ENCODE results near the gene IPO8. TPM values are rescaled to one million over a fixed set of nuclear protein-coding genes. Genes with fewer than 3 reads are reported as not detected.

IPO8 gene
- polyA plus RNA-seq, 4 donors: 13.5 to 39.6 (median 18.2) TPM

DNA sequence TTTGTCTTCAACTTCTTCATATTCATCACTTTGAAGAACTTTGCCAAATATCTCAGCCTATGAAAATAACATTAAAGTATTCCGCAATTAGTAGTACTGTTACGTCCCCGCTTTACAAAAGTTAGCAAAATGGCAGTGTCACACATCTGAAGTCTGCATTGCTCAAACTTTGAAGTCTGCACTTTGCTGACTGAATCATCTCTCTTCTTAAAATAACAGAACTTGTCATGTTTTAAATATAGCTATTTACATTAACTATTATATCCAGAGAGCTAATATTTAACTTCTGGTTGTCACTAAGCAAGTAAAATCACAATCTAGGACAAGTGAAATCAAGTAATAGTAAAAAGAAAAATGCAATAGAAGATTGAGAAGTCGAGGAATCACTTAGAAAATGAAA lies 34.5 kb downstream of the IPO8 start:
- no peaks in the 10 kb centered on the region for H3K27me3 ChIP-seq (ENCODE audit: control insufficient read depth in 3 of 3, insufficient read depth in 3 of 3, low read length in 3 of 3)
- no peak for DNase-seq
- no peak for FAIRE-seq
- WGBS, 3 donors: 73 to 74% (median 74%) methylated on average over 4 of the region's 4 CpGs
- H3K9me3 ChIP-seq (ENCODE audit: control insufficient read depth in 2 of 2, insufficient read depth in 1 of 2, low read depth in 1 of 2, low read length in 1 of 2): no peaks in the 10 kb centered on the region
- H3K4me3 ChIP-seq (ENCODE audit: low read depth in 1 of 3, low read length in 3 of 3): no peak overlapping the region
- peaks cover 3 to 11% (median 4%) of the 10 kb centered on the region in 3 donors for H3K36me3 ChIP-seq (ENCODE audit: control insufficient read depth in 3 of 3, insufficient read depth in 2 of 3, low read depth in 1 of 3, low read length in 3 of 3)
- H3K4me1 ChIP-seq (ENCODE audit: control insufficient read depth in 3 of 3, insufficient read depth in 2 of 3, low read depth in 1 of 3, low read length in 2 of 3): no peaks in the 10 kb centered on the region
- no peak overlapping the region for H3K27ac ChIP-seq (ENCODE audit: low read depth in 1 of 3, low read length in 2 of 3)

DNA sequence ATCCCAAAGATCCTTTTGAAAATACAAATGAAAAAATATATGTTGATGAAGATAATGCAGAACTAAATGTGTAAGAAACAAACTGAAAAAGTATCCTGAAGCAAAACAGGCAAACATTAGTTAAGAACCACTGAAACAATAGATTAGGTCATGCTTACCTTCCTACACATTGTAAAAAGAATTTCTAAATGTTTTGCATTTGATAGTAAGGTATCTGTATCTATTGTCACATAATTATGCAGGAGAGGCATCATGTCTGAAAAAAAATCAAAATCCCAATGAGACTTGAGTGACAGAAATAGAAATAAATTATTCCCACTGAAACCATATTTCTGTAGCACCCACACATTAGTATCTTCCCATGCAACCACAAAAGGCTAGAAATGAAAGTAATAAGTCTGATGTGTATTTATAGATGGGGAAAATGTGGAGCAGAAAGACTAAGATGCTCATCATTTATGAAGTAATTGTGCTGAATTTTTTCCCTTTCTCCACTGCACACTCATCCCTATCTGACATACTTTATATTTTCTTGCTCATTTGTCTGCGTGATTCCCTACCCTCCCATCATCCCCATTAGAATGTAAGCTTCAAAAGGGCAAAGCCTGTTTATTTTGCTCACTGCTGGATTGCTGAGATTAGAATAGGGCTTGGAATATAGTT lies 43.5 kb downstream of the IPO8 start:
- FAIRE-seq (no peak), DNase-seq (no peak)
- no peaks in the 10 kb centered on the region for H3K9me3 ChIP-seq (ENCODE audit: control insufficient read depth in 2 of 2, insufficient read depth in 1 of 2, low read depth in 1 of 2, low read length in 1 of 2)
- H3K4me1 ChIP-seq (ENCODE audit: control insufficient read depth in 3 of 3, insufficient read depth in 2 of 3, low read depth in 1 of 3, low read length in 2 of 3): no peaks in the 10 kb centered on the region
- peaks cover 0 to 8% (median 4%) of the 10 kb centered on the region in 3 donors for H3K36me3 ChIP-seq (ENCODE audit: control insufficient read depth in 3 of 3, insufficient read depth in 2 of 3, low read depth in 1 of 3, low read length in 3 of 3)
- H3K4me3 ChIP-seq (ENCODE audit: low read depth in 1 of 3, low read length in 3 of 3): no peak overlapping the region
- 86 to 96% (median 89%) methylated on average over 1 of the region's 1 CpG for WGBS, 3 donors
- no peak overlapping the region for H3K27ac ChIP-seq (ENCODE audit: low read depth in 1 of 3, low read length in 2 of 3)
- no peaks in the 10 kb centered on the region for H3K27me3 ChIP-seq (ENCODE audit: control insufficient read depth in 3 of 3, insufficient read depth in 3 of 3, low read length in 3 of 3)

- H3K27ac ChIP-seq (ENCODE audit: low read depth in 1 of 3, low read length in 2 of 3): no peak overlapping the region
- no peaks in the 10 kb centered on the region for H3K4me1 ChIP-seq (ENCODE audit: control insufficient read depth in 3 of 3, insufficient read depth in 2 of 3, low read depth in 1 of 3, low read length in 2 of 3)
- peaks cover 0 to 16% (median 2%) of the 10 kb centered on the region in 3 donors for H3K36me3 ChIP-seq (ENCODE audit: control insufficient read depth in 3 of 3, insufficient read depth in 2 of 3, low read depth in 1 of 3, low read length in 3 of 3)
- no peak overlapping the region for H3K4me3 ChIP-seq (ENCODE audit: low read depth in 1 of 3, low read length in 3 of 3)
- DNase-seq (no peak), FAIRE-seq (no peak)
- no peaks in the 10 kb centered on the region for H3K9me3 ChIP-seq (ENCODE audit: control insufficient read depth in 2 of 2, insufficient read depth in 1 of 2, low read depth in 1 of 2, low read length in 1 of 2)
- H3K27me3 ChIP-seq (ENCODE audit: control insufficient read depth in 3 of 3, insufficient read depth in 3 of 3, low read length in 3 of 3): no peaks in the 10 kb centered on the region
- WGBS, 3 donors: 69 to 93% (median 81%) methylated on average over 4 of the region's 4 CpGs
These were observed 48.8 kb downstream of the IPO8 start for GRCh38 chr12:30646821-30647220.

GRCh38 chr12:30643366-30643765 lies 52.3 kb downstream of the IPO8 start:
- no peak for DNase-seq
- Histone ChIP-seq H3K9me3 (ENCODE audit: control insufficient read depth in 2 of 2, insufficient read depth in 1 of 2, low read depth in 1 of 2, low read length in 1 of 2) (no peaks in the 10 kb centered on the region), H3K4me3 (ENCODE audit: low read depth in 1 of 3, low read length in 3 of 3) (no peak overlapping the region), H3K27ac (ENCODE audit: low read depth in 1 of 3, low read length in 2 of 3) (no peak overlapping the region), H3K36me3 (ENCODE audit: control insufficient read depth in 3 of 3, insufficient read depth in 2 of 3, low read depth in 1 of 3, low read length in 3 of 3) (peaks cover 0 to 18% (median 2%) of the 10 kb centered on the region in 3 donors), H3K4me1 (ENCODE audit: control insufficient read depth in 3 of 3, insufficient read depth in 2 of 3, low read depth in 1 of 3, low read length in 2 of 3) (no peaks in the 10 kb centered on the region), H3K27me3 (ENCODE audit: control insufficient read depth in 3 of 3, insufficient read depth in 3 of 3, low read length in 3 of 3) (no peaks in the 10 kb centered on the region)
- FAIRE-seq: no peak
- WGBS, 3 donors: 93 to 98% (median 94%) methylated on average over 4 of the region's 4 CpGs

- 90 to 92% (median 91%) methylated on average over 2 of the region's 2 CpGs for WGBS, 3 donors
These were observed 55.3 kb downstream of the IPO8 start for GRCh38 chr12:30640392-30640791.

GRCh38 chr12:30635385-30635784 lies 60.3 kb downstream of the IPO8 start:
- no peak overlapping the region for H3K4me3 ChIP-seq (ENCODE audit: low read depth in 1 of 3, low read length in 3 of 3)
- H3K36me3 ChIP-seq (ENCODE audit: control insufficient read depth in 3 of 3, insufficient read depth in 2 of 3, low read depth in 1 of 3, low read length in 3 of 3): peaks cover 2 to 25% (median 3%) of the 10 kb centered on the region in 3 donors
- WGBS, 3 donors: 93 to 96% (median 95%) methylated on average over 2 of the region's 2 CpGs
- no peaks in the 10 kb centered on the region for H3K9me3 ChIP-seq (ENCODE audit: control insufficient read depth in 2 of 2, insufficient read depth in 1 of 2, low read depth in 1 of 2, low read length in 1 of 2)
- no peaks in the 10 kb centered on the region for H3K27me3 ChIP-seq (ENCODE audit: control insufficient read depth in 3 of 3, insufficient read depth in 3 of 3, low read length in 3 of 3)
- no peak overlapping the region for H3K27ac ChIP-seq (ENCODE audit: low read depth in 1 of 3, low read length in 2 of 3)
- no peaks in the 10 kb centered on the region for H3K4me1 ChIP-seq (ENCODE audit: control insufficient read depth in 3 of 3, insufficient read depth in 2 of 3, low read depth in 1 of 3, low read length in 2 of 3)
- DNase-seq: no peak
- no peak for FAIRE-seq

More at GRCh38 chr12:30640392-30640791, 55.3 kb downstream of the IPO8 start:
- H3K27ac ChIP-seq (ENCODE audit: low read depth in 1 of 3, low read length in 2 of 3): no peak overlapping the region
- H3K4me1 ChIP-seq (ENCODE audit: control insufficient read depth in 3 of 3, insufficient read depth in 2 of 3, low read depth in 1 of 3, low read length in 2 of 3): no peaks in the 10 kb centered on the region
- no peaks in the 10 kb centered on the region for H3K27me3 ChIP-seq (ENCODE audit: control insufficient read depth in 3 of 3, insufficient read depth in 3 of 3, low read length in 3 of 3)
- FAIRE-seq: peak; percentile 5
- no peaks in the 10 kb centered on the region for H3K9me3 ChIP-seq (ENCODE audit: control insufficient read depth in 2 of 2, insufficient read depth in 1 of 2, low read depth in 1 of 2, low read length in 1 of 2)
- DNase-seq: no peak
- H3K36me3 ChIP-seq (ENCODE audit: control insufficient read depth in 3 of 3, insufficient read depth in 2 of 3, low read depth in 1 of 3, low read length in 3 of 3): peaks cover 0 to 18% (median 6%) of the 10 kb centered on the region in 3 donors
- H3K4me3 ChIP-seq (ENCODE audit: low read depth in 1 of 3, low read length in 3 of 3): no peak overlapping the region

DNA sequence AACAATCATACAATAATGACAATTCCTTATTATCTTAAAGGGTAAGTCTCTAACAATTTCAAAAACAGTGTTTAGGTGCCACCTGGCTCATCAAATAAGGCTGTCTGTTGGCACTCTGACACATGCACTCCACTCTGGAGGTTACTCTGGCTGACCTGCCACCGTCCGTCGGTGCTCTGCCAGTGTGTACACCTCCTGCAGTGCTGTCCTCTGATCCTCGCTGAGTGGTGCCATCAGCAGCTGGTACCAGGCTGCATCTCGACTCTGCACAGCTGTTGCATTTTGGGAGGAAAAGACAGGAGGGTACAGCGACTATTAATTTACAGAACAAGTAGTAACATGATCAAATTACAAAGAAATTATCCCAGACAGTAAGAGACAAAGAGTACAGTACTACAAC lies 63.9 kb downstream of the IPO8 start:
- peaks cover 8 to 27% (median 8%) of the 10 kb centered on the region in 3 donors for H3K36me3 ChIP-seq (ENCODE audit: control insufficient read depth in 3 of 3, insufficient read depth in 2 of 3, low read depth in 1 of 3, low read length in 3 of 3)
- WGBS, 3 donors: 92 to 97% (median 95%) methylated on average over 6 of the region's 6 CpGs
- no peak overlapping the region for H3K27ac ChIP-seq (ENCODE audit: low read depth in 1 of 3, low read length in 2 of 3)

DNA sequence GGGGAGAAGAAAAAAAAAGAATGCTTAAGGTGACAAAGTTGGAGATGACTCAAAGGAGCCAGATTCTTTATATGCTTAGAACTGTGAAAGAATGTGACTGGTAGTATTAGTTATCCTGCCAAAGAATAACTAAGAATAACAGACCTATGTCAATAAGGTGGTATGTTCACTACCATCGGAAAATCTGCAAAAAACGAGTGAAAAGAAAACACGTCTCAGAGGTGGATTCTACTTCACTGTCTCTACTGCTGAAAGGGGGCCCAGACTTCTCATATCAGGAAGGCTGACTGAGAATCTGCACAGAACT lies 64.7 kb downstream of the IPO8 start:
- peaks cover 8 to 27% (median 8%) of the 10 kb centered on the region in 3 donors for H3K36me3 ChIP-seq (ENCODE audit: control insufficient read depth in 3 of 3, insufficient read depth in 2 of 3, low read depth in 1 of 3, low read length in 3 of 3)
- FAIRE-seq: no peak
- WGBS, 3 donors: 83 to 90% (median 89%) methylated on average over 3 of the region's 3 CpGs

More for the DNA sequence above, 63.9 kb downstream of the IPO8 start:
- Histone ChIP-seq H3K27me3 (ENCODE audit: control insufficient read depth in 3 of 3, insufficient read depth in 3 of 3, low read length in 3 of 3) (no peaks in the 10 kb centered on the region), H3K4me3 (ENCODE audit: low read depth in 1 of 3, low read length in 3 of 3) (no peak overlapping the region), H3K4me1 (ENCODE audit: control insufficient read depth in 3 of 3, insufficient read depth in 2 of 3, low read depth in 1 of 3, low read length in 2 of 3) (no peaks in the 10 kb centered on the region), H3K9me3 (ENCODE audit: control insufficient read depth in 2 of 2, insufficient read depth in 1 of 2, low read depth in 1 of 2, low read length in 1 of 2) (no peaks in the 10 kb centered on the region)
- no peak for FAIRE-seq
- no peak for DNase-seq

More for the DNA sequence above, 64.7 kb downstream of the IPO8 start:
- no peak overlapping the region for H3K4me3 ChIP-seq (ENCODE audit: low read depth in 1 of 3, low read length in 3 of 3)
- no peak for DNase-seq
- no peaks in the 10 kb centered on the region for H3K9me3 ChIP-seq (ENCODE audit: control insufficient read depth in 2 of 2, insufficient read depth in 1 of 2, low read depth in 1 of 2, low read length in 1 of 2)
- H3K27ac ChIP-seq (ENCODE audit: low read depth in 1 of 3, low read length in 2 of 3): no peak overlapping the region
- no peaks in the 10 kb centered on the region for H3K4me1 ChIP-seq (ENCODE audit: control insufficient read depth in 3 of 3, insufficient read depth in 2 of 3, low read depth in 1 of 3, low read length in 2 of 3)
- no peaks in the 10 kb centered on the region for H3K27me3 ChIP-seq (ENCODE audit: control insufficient read depth in 3 of 3, insufficient read depth in 3 of 3, low read length in 3 of 3)
